Testis (tissue), 2 donors: ENCODE data around the gene RHOB.

Experiments
- CTCF ChIP-seq, 3 experiments: fragments of 450-650 bp in 2 of 3; fragments of 200-600 bp in 1 of 3; sonication (generic) in 1 of 3; IDR thresholded peaks; one replicate each; pipeline ENCODE4 v1.5.1; 2016 to 2019; ENCODE audit warnings: antibody characterized with exemption in 3 of 3, mild to moderate bottlenecking in 2 of 3, moderate library complexity in 1 of 3
- POLR2A ChIP-seq: fragments of 450-650 bp; IDR thresholded peaks from one replicate; pipeline ENCODE4 v1.6.1; 2017; ENCODE audit warnings: antibody characterized with exemption, mild to moderate bottlenecking, moderate library complexity

GRCh38 chr2:20471148-20471547, 24.3 kb downstream of the RHOB start:
- TF ChIP-seq CTCF (IDR thresholded peaks at IDR 0.05) (no peak), POLR2A (no peak)
